GM19467 (cell line): ENCODE data around the gene ZNF628.

Experiments
- ATAC-seq: cut with Tn5 transposase; IDR thresholded peaks from one replicate; pipeline ENCODE4 v1.9.1; 2021; ENCODE audit warnings: mild to moderate bottlenecking, moderate library complexity; ENCODE audit not compliant: unreplicated experiment

ZNF628 gene

DNA sequence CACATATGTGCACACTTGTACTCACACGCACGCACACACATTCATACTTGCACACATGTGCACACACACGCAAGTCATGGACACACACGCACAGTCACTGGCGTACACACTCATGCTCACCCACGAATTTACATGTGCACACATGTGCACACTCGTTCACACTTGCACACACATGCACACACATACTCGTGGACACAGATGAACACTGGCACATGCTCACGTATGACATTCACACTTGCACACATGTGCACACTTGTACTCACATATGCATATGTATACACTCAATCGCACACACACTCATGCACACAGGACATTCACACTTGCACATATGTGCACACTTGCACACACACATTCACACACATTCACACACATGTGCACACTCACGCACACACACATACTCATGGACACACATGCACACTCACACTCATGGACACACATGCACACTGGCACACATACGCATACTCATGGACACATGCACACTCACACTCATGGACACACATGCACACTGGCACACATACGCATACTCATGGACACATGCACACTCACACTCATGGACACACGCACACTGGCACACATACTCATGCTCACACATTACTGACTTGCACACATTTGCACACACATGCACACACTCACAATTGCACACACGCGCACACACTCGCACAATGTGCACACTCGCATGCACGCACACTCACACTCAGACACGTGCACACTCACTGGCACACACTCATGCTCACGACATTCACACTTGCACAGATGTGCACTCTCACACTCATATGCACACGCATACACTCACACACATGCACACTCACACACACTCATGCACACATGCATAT is 51.0 kb downstream of the ZNF628 start:
- no peak for ATAC-seq

DNA sequence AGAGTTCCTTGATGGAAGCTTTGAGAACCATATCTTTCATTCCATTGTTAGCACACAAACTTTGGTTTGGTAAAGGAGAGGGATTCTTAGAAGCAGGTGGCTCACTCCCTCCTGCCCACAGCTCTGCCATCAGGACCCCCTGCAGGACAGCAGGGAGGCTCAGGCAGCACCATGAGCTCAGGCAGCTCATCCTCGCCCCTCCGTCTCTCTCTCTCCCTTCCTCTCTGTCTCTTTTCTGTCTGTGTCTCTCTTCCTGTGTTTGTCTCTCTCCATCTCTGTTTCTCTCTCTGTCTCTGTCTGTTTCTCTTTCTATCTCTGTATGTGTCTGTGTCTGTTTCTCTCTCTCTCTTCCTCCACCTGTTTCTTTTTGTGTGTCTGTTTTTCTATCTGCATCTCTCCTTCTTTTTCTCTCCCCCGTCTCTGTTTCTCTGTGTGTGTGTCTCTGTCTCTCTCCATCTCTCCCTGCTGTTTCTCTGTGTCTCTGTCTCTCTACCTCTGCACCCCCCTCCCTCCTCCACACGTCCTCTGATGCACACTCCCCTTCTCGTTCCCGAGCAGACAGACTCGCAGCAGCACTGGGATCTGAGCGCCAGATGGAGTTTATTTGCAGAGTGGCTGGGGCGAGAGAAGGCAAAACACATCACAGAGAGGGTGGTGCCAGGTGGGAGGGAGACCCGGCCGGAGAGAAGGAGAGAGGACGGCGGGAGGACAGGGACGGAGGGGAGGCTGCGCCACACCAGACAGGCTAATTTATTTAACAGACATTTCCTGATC is 51.8 kb downstream of the ZNF628 start:
- no peak for ATAC-seq

- ATAC-seq = no peak
These were observed 53.3 kb downstream of the ZNF628 start for GRCh38 chr19:55529636-55530234.

- ATAC-seq = no peak
These were observed 54.6 kb downstream of the ZNF628 start for GRCh38 chr19:55530996-55531395.
